BJ (cell line): Measurements from ENCODE around the gene CRYAA. TPM values are rescaled to one million over a fixed set of nuclear protein-coding genes. Genes with fewer than 3 reads are reported as not detected.

Experiments used
- CTCF ChIA-PET: fragments of 350-600 bp; formaldehyde crosslinking; extraction: SDS; loops from one replicate; lab custom pipeline; 2021; ENCODE audit warnings: antibody characterized with exemption, inconsistent platforms; lab: Yijun Ruan, JAX
- POLR2A ChIA-PET: fragments of 300-600 bp; sonication (Branson Sonifier 250); formaldehyde crosslinking; extraction: SDS; loops from one replicate; lab custom pipeline; 2021; ENCODE audit warnings: antibody characterized with exemption; lab: Charles Lee
- DNase-seq: peaks from one replicate; pipeline ENCODE4 v3.0.0-alpha.2; 2011; ENCODE audit warnings: low read depth
- H3K27me3 ChIP-seq: 2 replicates; pipeline ENCODE4 v1.6.0; 2011; ENCODE audit warnings: low read length; ENCODE audit not compliant: control insufficient read depth, insufficient read depth
- H3K36me3 ChIP-seq: 2 replicates; pipeline ENCODE4 v1.5.1; 2011; ENCODE audit warnings: low read length; ENCODE audit not compliant: control insufficient read depth, insufficient read depth
- H3K4me3 ChIP-seq: 2 replicates; pipeline ENCODE4 v1.5.1; 2011; ENCODE audit warnings: low read depth, mild to moderate bottlenecking, control low read depth, low read length
- polyA plus RNA-seq: library from polyadenylated mRNA; depleted of rRNA; stranded (reverse); fragments of >200 nt; gene quantifications from 2 replicates; pipeline ENCODE4 v1.2.3, GENCODE V29; 2011
- TF ChIP-seq, protein P1 (sequence below): IDR thresholded peaks from 2 replicates; pipeline ENCODE4 v1.5.1; 2011; ENCODE audit warnings: low read depth, mild to moderate bottlenecking, control low read depth, inconsistent platforms, low read length, moderate library complexity; ENCODE audit not compliant: insufficient read depth

The CRYAA gene
- polyA plus RNA-seq, 1 experiment, result not detected

- CTCF ChIA-PET, result no interaction called here
- Histone ChIP-seq H3K4me3 (no peak overlapping the region), H3K27me3 (peaks cover 7% of the 10 kb centered on the region), H3K36me3 (no peaks in the 10 kb centered on the region)
- TF ChIP-seq, protein P1, sequence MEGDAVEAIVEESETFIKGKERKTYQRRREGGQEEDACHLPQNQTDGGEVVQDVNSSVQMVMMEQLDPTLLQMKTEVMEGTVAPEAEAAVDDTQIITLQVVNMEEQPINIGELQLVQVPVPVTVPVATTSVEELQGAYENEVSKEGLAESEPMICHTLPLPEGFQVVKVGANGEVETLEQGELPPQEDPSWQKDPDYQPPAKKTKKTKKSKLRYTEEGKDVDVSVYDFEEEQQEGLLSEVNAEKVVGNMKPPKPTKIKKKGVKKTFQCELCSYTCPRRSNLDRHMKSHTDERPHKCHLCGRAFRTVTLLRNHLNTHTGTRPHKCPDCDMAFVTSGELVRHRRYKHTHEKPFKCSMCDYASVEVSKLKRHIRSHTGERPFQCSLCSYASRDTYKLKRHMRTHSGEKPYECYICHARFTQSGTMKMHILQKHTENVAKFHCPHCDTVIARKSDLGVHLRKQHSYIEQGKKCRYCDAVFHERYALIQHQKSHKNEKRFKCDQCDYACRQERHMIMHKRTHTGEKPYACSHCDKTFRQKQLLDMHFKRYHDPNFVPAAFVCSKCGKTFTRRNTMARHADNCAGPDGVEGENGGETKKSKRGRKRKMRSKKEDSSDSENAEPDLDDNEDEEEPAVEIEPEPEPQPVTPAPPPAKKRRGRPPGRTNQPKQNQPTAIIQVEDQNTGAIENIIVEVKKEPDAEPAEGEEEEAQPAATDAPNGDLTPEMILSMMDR, result no peak
- POLR2A ChIA-PET, result no interaction called here
- no peak for DNase-seq
Measured at GRCh38 chr21:43187715-43188114, 18.9 kb downstream of the CRYAA start.

DNA sequence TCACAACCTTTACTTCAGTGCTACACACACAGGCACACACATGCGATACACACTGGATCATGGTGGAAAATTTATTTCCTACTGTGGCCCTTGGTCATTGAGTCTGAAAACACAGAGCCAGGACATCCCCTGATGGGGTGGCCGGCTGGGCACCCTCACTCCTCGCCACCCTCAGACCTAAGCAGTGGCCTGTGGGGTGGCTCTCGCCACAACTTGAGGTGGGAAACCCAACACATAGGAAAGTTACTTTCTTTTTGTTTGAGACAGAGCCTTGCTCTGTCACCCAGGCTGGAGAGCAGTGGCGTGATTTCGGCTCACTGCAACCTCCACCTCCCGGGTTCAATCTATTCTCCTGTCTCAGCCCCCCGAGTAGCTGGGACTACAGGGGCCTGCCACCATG lies 19.4 kb downstream of the CRYAA start:
- H3K36me3 ChIP-seq, result no peaks in the 10 kb centered on the region
- peaks cover 7% of the 10 kb centered on the region for H3K27me3 ChIP-seq
- H3K4me3 ChIP-seq, result no peak overlapping the region
- TF ChIP-seq, protein P1, result no peak
- ChIA-PET CTCF (interaction anchor here (0.8 kb wide), 1 partner anchor 458 kb away, joined by 3 read pairs; no protein-coding TSS in a partner anchor), POLR2A (no interaction called here)
- no peak for DNase-seq

GRCh38 chr21:43188592-43189210 lies 19.9 kb downstream of the CRYAA start:
- Histone ChIP-seq H3K36me3 (no peaks in the 10 kb centered on the region), H3K4me3 (no peak overlapping the region), H3K27me3 (peaks cover 7% of the 10 kb centered on the region)
- CTCF ChIA-PET, result interaction anchor here (0.8 kb wide), 1 partner anchor 457 kb away, joined by 3 read pairs; no protein-coding TSS in a partner anchor
- POLR2A ChIA-PET, result no interaction called here
- TF ChIP-seq, protein P1, result no peak
- DNase-seq, result no peak

- no peak for DNase-seq
- ChIA-PET CTCF (no interaction called here), POLR2A (no interaction called here)
- Histone ChIP-seq H3K36me3 (no peaks in the 10 kb centered on the region), H3K4me3 (no peak overlapping the region), H3K27me3 (peaks cover 7% of the 10 kb centered on the region)
- TF ChIP-seq, protein P1, result no peak
Measured at GRCh38 chr21:43189936-43190335, 21.1 kb downstream of the CRYAA start.

GRCh38 chr21:43190544-43190943 lies 21.7 kb downstream of the CRYAA start:
- no peak overlapping the region for H3K4me3 ChIP-seq
- H3K36me3 ChIP-seq, result no peaks in the 10 kb centered on the region
- ChIA-PET CTCF (no interaction called here), POLR2A (no interaction called here)
- TF ChIP-seq, protein P1, result no peak
- H3K27me3 ChIP-seq, result peaks cover 7% of the 10 kb centered on the region
- DNase-seq, result no peak
